ENCODE results near the gene OLFML2A.
A peak's percentile ranks its signal among the peaks of the same experiment; 100 is the strongest.

The OLFML2A gene

DNA sequence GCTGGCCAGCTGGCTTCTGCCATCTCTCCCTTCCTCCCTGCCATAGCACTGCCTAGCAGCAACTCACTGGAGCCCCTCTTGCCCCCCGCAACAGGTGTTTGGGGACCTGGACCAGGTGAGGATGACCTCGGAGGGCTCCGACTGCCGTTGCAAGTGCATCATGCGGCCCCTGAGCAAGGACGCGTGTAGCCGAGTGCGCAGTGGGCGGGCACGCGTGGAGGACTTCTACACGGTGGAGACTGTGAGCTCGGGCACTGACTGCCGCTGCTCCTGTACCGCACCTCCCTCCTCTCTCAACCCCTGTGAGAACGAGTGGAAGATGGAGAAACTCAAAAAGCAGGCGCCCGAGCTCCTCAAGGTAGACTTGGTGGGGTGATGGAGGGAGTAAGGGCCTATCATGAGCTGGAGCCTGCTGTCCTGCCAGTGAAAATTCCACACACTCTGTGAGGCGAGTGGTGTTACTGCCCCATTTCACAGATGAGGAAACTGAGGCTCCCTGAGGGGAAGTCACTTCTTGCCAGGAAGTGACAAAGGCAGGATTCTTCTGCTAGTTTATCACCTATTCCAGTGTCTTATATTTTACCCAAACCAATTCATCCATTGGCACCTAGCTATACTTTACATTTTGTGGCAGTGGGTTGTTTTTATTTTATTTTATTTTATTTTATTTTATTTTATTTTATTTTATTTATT is 10.1 kb downstream of the OLFML2A start:
- no peak overlapping the region for H3K4me3 ChIP-seq (ENCODE audit: low read depth, low read length)
- in situ Hi-C loops (cut with HindIII; ENCODE audit: low sequenced_read_pairs), result no loop called here
- TF ChIP-seq, protein P1, sequence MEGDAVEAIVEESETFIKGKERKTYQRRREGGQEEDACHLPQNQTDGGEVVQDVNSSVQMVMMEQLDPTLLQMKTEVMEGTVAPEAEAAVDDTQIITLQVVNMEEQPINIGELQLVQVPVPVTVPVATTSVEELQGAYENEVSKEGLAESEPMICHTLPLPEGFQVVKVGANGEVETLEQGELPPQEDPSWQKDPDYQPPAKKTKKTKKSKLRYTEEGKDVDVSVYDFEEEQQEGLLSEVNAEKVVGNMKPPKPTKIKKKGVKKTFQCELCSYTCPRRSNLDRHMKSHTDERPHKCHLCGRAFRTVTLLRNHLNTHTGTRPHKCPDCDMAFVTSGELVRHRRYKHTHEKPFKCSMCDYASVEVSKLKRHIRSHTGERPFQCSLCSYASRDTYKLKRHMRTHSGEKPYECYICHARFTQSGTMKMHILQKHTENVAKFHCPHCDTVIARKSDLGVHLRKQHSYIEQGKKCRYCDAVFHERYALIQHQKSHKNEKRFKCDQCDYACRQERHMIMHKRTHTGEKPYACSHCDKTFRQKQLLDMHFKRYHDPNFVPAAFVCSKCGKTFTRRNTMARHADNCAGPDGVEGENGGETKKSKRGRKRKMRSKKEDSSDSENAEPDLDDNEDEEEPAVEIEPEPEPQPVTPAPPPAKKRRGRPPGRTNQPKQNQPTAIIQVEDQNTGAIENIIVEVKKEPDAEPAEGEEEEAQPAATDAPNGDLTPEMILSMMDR (IDR thresholded peaks at IDR 0.05; ENCODE audit: low read depth, low read length), result no peak
- no peak for DNase-seq (ENCODE audit: low read depth, low spot score)

DNA sequence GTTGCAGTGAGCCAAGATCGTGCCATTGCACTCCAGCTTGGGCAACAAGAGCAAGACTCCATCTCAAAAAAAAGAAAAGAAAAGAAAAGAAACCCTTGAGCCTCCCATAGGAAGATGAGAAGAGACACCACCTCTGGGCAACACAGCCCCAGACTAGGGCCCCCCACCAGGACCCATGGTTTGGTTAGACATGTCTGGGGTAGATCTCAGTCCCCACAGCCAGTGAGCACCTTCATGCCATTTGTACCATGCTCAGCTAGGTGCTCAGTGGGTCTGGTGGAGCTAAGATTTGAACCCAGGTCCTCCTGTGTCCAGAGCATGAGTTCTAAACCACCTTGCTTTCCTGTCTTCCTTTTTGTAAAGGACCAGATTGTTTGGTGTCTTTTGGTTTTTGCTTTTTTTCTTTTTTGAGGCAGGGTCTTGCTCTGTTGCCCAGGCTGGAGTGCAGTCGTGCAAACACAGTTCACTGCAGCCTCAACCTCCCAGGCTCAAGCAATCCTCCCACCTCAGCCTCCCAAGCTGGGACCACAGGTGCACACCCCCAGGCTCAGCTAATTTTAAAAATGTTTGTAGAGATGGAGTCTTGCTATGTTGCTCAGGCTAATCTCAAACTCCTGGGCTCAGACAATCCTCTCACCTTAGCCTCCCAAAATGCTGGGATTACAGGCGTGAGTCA is 11.7 kb downstream of the OLFML2A start:
- TF ChIP-seq, protein P1 (IDR thresholded peaks at IDR 0.05; ENCODE audit: low read depth, low read length), result no peak
- in situ Hi-C loops (cut with HindIII; ENCODE audit: low sequenced_read_pairs), result no loop called here
- DNase-seq (ENCODE audit: low read depth, low spot score), result no peak
- no peak overlapping the region for H3K4me3 ChIP-seq (ENCODE audit: low read depth, low read length)

DNA sequence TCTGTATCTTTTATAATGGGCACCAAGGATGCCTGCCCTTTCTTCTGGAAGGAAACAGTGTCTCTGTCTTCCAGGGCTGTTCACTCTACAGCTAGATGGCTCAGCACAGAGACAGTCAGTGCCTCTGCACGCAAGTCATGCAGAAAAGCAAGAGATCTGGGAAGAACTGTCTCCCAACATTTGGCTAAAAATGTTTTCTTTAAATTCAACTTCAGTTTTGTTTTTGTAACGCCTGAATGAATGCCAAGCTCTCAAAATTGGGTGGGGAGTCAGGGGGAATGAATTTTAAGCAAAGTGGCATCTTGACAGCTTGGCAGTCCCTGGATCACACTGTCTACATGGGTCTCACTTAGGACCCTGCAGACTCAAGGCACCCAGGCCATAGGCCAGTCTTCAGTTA is 12.6 kb downstream of the OLFML2A start:
- TF ChIP-seq, protein P1 (IDR thresholded peaks at IDR 0.05; ENCODE audit: low read depth, low read length), result no peak
- in situ Hi-C loops (cut with HindIII; ENCODE audit: low sequenced_read_pairs), result no loop called here
- H3K4me3 ChIP-seq (ENCODE audit: low read depth, low read length), result no peak overlapping the region
- DNase-seq (ENCODE audit: low read depth, low spot score), result no peak

DNA sequence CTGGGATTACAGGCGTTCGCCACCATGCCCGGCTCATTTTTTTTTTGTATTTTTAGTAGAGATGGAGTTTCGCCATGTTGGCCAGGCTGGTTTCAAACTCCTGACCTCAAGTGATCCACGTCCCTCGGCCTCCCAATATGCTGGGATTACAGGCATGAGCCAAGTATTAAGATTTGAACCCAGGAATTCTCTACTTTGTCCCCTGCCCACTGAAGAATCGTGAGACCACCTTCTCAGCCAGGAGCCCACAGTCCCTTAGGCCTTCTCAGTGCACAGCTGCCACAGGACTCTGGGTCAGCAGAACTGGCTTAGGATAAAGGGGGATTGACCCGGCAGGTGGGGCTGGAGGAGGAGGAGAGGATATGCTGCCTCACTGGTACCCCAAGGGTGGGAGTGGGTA is 13.4 kb downstream of the OLFML2A start:
- no peak overlapping the region for H3K4me3 ChIP-seq (ENCODE audit: low read depth, low read length)
- TF ChIP-seq, protein P1 (IDR thresholded peaks at IDR 0.05; ENCODE audit: low read depth, low read length), result no peak
- in situ Hi-C loops (cut with HindIII; ENCODE audit: low sequenced_read_pairs), result no loop called here
- DNase-seq (ENCODE audit: low read depth, low spot score), result no peak

DNA sequence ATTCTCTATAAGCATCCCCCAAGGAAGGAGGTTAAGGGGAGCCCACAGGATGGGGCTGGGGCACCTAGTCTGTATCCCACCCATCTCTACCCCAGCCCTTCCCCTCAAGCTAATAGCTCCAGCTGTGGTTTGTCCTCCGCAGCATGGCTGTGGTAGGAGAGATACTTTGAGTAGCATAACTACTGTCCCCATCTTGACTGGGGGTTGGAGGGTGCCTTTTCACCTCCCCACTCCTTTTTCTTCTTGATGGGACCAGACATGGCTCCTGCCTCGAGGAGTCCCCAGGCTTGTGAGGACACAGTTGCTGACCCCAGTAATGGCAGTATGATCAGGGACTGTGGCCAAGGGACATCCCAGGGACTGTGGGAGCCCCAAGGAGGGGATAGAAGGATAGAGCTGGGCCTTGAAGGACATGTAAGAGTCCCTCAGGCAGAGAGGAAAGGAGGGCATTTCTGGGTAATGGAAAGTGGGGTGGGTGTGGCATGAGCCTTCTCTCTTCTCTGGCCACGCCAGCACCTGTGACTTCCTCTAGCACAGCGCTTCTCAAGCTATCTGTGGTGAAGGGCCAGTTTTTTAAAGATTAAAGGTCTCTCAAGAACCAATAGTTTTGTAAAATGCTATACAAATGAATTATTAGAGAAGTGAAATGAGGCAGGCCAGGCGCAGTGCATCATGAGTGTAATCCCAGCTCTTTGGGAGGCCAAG is 14.0 kb downstream of the OLFML2A start:
- no peak overlapping the region for H3K4me3 ChIP-seq (ENCODE audit: low read depth, low read length)
- TF ChIP-seq, protein P1 (IDR thresholded peaks at IDR 0.05; ENCODE audit: low read depth, low read length), result no peak
- in situ Hi-C loops (cut with HindIII; ENCODE audit: low sequenced_read_pairs), result no loop called here
- DNase-seq (ENCODE audit: low read depth, low spot score), result no peak

DNA sequence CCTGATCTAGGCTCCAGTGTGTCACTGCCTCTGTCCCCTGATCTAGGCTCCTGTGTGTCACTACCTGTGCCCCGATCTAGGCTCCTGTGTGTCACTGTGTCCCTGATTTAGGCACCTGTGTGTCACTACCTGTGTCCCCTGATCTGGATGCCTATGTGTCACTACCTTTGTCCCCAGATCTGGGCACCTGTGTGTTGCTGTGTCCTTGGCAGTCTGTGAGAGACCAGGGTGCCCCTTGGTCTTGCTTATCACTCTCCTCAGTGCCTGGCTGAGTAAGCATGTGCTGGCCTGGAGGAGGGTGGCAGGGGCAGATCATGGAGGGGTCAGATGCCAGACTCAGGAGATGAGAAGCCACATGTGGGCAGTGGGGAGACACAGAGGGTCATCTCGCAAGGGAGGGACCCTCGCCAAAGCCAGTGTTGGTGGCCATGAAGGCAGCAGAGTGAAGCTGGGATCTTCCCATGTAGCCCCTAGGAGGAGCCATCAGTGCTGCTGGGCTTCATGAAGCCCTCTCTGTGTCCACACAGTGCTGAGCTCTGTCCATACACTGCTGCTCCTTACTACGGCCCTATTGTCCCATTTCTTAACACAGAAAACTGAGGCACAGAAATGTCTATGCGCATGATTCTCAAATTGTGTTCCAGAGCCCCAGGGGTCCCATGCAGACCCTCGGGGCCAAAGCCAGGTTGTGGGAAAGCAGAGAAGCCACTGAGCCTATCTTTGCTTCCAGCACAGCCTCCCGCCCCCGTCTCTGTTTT is 15.5 kb downstream of the OLFML2A start:
- TF ChIP-seq, protein P1 (IDR thresholded peaks at IDR 0.05; ENCODE audit: low read depth, low read length), result peak; percentile 7
- in situ Hi-C loops (cut with HindIII; ENCODE audit: low sequenced_read_pairs), result no loop called here
- no peak for DNase-seq (ENCODE audit: low read depth, low spot score)
- no peak overlapping the region for H3K4me3 ChIP-seq (ENCODE audit: low read depth, low read length)

Data from astrocyte of the spinal cord (primary cell).